Stimulated activated CD8-positive, alpha-beta memory T cell treated with anti-CD3 and anti-CD28 coated beads, Interleukin-4, amount 100 ng/mL, for 4 hours (primary cell): ENCODE results near the gene UTF1.
"Not testable (repeated sequence)": the region's sequence is repeated elsewhere in the genome, so short reads cannot be mapped to it uniquely, and the experiment has no call there.

Experiments
- DNase-seq, 2 donors: peaks; one replicate each; pipeline ENCODE4 v3.0.0-alpha.2; 2020; ENCODE audit warnings: low read depth in 2 of 2, low spot score in 1 of 2

The UTF1 gene

DNA sequence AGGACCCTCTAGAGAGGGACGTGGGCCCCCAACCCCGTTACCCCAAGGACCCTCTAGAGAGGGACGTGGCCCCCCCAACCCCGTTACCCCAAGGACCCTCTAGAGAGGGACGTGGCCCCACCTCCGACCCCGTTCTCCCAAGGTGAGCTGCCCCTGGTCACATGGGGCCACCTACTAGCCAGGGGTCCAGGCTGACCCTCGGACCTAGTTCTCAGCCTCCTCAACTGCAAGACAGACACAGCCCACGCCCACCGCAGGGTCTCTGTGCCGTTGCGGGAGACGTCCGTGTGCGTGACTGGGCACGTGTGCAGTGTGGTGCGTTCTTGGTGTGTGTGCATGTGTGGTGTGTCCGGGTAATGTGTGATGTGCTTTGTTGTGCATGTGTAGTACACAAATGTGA, 21.6 kb upstream of the UTF1 start:
- DNase-seq: no peak

DNA sequence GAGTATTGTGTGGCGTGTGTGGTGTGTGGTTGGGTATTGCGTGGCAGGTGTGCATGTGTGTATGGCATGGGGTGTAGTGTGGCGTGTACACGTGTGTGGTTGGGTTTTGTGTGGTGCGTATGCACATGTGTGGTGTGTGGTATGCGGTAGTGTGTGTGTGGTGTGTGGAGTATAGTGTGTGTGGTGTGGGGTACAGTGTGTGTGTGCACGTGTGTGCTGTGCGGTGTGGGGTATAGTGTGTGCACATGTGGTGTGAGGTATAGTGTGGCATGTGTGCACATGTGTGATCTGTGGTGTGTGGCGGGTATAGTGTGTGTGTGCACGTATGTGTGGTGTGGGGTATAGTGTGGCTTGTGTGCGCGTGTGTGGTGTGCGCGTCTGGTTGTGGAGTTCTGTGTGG, 20.9 kb upstream of the UTF1 start:
- no peak for DNase-seq

GRCh38 chr10:133209641-133210040, 20.4 kb upstream of the UTF1 start:
- no peak for DNase-seq

DNA sequence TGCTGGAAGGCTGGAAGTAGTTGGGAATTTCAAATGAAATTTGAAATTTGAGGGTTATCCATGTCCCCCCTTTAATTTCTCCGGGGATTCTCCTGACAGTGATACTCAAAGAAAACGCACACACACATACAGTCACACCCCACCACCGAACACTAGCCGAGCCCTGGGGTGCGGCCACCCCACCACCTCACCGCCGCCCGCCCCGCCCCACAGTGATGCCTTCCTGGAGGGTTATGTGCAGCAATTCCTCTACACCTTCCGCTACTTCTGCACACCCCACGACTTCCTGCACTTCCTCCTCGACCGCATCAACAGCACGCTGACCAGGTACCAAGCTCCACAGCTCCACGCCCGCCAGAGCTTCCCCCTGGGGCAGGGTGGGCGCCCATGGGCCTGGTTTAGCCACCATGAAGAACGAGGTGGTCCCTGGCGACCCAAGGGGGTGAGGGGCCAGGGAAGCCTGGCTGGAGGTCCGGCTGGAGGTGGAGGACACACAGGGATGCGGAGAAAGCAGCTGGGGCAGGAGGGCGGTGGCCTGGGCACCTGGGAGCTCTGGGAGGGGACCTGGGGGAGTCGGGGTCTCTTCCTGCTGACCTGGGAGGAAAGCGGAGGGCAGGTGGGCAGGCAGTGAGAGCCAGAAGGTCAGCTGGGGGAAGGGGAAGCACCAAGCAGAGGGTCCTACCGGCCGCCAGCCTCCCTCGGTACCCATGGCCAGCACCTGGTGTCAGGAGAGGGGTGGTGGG, 19.4 kb upstream of the UTF1 start:
- no peak for DNase-seq

- DNase-seq: no peak
These were observed 18.7 kb upstream of the UTF1 start for GRCh38 chr10:133211141-133211830.

DNA sequence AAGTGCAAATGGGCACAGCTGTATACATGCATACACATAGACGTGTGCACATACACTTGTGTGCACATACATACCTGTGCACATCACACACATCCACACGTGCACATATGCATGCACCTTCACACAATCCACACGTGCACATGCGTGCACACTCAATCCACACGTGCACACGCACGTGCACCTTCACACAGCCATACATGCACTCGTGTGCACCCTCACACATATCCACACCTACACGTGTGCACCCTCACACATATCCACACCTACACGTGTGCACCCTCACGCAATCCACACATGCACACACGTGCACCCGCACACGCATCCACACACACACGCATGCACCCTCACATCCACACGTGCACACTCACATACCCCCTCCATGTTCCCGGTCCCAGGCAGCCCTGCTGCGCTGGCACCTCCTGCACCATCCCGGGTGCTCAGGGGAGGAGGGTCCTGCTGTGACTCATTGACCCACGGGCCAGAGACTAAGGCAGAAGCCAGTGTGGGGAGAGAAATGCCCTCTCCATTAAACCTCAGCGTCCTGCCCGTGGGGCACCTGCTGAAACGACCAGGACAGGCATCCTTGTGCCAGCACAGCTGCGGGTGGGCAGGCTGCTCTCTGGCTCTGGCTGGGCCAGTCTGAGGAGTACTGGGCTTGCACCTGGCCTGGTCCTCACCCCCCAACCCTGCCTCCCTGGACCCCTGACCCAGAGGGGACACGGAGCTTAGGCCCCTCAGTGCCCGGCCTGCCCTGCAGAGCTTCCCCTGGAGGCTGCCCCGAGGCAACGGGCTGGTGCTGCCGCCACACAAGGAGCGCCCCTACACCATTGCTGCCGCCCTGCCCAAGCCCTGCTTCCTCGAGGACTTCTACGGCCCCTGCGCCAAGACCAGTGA, 17.8 kb upstream of the UTF1 start:
- no peak for DNase-seq

GRCh38 chr10:133212853-133213494, 17.0 kb upstream of the UTF1 start:
- no peak for DNase-seq

GRCh38 chr10:133213641-133214467, 16.2 kb upstream of the UTF1 start:
- no peak for DNase-seq

DNA sequence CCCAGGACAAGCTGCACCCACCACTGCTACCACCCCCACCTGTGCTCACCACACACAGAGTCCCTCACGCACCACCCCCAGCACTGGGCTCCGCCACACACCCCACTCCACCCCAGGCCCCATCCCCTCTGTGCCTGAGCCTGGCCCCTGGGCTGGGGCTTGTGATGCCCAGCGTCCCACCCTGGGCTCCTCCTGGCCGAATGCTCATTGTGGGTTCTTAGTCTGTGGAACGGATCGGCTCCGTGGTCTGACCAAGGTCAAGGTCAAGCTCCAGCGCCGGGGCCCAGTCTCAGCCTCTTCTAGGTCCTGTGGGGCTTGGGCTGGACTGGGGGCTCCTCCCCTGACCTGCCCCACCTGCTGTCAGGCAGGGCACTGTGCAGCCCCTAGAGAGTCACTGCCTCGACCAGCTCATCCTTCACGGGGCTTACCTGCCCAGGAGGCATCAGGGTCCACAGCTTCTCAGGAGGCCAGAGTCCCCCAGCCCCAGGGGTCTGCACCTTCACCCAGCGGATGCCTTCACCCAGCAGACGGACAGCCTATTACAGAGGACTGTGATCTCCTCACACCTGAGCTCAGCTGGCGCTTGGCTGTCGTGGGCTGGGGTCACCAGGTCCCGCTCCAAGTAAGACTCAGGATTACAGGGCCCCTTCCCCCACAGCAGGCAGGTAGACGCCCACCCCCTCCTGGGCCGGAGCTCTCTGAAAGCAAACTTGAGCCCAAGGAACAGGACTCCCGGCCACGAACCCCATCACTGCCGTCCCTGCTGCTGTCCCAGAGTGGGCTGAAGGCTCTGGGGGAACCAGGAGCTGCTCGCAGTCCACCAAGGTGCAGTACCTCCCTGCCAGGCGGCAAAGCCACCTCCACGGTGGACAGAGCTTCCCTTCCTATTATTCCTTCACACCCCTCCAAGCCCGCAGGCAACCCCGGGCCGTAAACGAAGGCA, 15.3 kb upstream of the UTF1 start:
- no peak for DNase-seq

DNA sequence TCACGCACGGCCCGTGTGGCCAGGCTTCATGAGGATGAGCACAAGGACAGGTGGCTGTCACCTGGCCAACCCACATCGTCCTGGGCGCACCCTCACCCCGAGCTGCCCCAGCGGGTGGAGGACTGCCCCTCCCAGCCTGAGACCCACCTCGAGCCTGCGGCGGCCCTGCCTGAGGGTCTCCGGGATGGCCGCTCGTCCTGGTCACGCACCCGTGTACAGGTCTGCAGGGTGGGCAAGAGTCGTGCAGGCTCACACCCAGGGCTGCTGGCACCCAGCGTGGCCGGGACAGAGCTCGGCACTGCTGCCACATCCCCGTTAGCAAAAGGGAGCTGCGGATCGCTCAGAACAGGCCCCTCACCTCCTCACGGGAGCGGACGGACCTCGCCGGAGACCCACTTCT, 14.4 kb upstream of the UTF1 start:
- DNase-seq: no peak

DNA sequence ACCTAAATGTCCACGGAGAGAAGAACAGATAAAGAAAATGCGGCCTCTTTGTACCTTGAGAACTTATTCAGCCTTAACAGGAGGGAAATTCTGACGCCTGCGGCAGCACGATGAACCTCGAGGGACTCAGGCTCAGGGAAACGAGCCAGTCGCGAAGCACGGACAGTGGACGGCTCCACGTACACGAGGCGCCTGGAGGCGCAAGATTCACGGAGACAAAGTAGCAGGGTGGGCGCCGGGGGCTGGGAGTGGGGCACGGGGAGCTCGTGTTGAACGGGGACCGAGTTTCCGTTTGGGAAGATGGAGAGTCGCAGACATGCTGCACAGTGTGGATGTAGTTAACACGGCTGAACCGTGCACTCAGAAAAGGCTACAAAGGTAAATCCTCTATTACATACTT, 13.2 kb upstream of the UTF1 start:
- DNase-seq: no peak

DNA sequence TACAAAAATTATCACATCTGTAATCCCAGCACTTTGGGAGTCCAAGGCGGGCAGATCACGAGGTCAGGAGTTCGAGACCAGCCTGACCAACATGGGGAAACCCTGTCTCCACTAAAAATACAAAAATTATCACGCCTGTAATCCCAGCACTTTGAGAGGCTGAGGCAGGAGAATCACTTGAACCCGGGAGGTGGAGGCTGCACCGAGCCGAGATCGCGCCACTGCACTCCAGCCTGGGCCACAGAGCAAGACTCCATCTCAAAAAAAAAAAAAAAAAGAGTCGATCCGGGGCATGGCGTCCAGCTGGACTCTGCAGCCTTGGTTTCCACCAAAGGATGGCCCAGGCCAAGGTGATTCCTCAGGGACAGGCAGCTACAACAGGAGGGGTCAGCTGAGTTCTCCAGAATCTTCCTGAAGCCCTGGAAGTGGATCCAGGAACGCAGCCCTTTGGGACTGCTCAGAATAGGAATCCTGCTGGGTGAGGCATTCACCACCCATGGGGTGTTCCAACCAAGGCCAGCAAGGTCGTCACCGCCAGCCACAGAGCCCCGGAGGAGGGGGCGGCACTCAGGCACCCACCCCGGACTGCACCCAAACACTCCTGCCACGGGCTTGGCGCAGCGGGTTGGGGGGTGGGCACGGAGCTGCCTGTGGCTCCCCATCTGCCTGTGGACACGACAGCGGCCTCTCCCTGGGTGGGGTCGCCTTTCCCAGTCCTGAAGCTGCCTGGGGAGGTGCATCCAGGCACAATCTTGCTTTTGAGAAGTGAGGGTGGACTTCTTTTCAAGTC, 12.0 kb upstream of the UTF1 start:
- DNase-seq: no peak

DNA sequence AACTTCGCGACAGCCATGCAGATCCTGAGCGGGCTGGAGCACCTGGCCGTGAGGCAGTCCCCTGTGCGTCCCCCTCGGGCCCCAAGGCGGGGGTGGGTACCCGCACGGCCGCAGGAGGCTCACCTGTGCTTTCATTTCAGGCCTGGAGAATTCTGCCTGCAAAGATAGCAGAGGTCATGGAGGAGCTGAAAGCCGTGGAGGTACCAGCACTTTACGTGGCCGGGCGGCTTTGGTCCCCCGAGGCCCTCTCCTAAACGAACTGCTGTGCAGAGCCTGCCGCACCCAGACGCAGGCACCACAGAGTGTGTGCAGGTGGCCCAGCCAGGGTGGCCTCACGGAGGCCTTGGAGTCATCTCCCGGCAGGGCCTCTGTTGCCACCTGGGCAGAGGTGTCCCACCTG, 11.1 kb upstream of the UTF1 start:
- no peak for DNase-seq

GRCh38 chr10:133219782-133220181, 10.2 kb upstream of the UTF1 start:
- DNase-seq: no peak

- no peak for DNase-seq
These were observed 8.7 kb upstream of the UTF1 start for GRCh38 chr10:133221331-133221730.

DNA sequence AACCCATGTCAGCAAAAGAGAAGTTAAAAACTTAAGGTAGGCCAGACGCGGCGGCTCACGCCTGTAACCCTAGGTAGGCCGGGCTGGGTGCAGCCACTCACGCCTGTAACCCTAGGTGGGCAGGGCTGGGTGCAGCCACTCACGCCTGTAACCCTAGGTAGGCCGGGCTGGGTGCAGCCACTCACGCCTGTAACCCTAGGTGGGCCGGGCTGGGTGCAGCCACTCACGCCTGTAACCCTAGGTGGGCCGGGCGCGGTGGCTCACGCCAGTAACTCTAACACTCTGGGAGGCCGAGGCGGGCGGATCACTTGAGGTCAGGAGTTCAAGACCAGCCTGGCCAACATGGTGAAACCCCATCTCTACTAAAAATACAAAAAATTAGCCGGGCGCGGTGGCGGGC, 8.3 kb upstream of the UTF1 start:
- DNase-seq: not testable (repeated sequence)

GRCh38 chr10:133224076-133224475, 5.9 kb upstream of the UTF1 start:
- DNase-seq: no peak

GRCh38 chr10:133224756-133225372, 5.2 kb upstream of the UTF1 start:
- no peak for DNase-seq
